ENCODE data around the gene CENPL. TPM values are rescaled to one million over a fixed set of nuclear protein-coding genes. Genes with fewer than 3 reads are reported as not detected.
A peak's percentile ranks its signal among the peaks of the same experiment; 100 is the strongest.

Gene CENPL, protein sequence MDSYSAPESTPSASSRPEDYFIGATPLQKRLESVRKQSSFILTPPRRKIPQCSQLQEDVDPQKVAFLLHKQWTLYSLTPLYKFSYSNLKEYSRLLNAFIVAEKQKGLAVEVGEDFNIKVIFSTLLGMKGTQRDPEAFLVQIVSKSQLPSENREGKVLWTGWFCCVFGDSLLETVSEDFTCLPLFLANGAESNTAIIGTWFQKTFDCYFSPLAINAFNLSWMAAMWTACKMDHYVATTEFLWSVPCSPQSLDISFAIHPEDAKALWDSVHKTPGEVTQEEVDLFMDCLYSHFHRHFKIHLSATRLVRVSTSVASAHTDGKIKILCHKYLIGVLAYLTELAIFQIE
- 11.9 TPM for polyA plus RNA-seq (2012; ENCODE audit: missing spikeins)

- DNase-seq (ENCODE audit: insufficient read length) (peak; percentile 63), FAIRE-seq (peak; percentile 89)
- TF ChIP-seq POLR2AphosphoS5 (IDR thresholded peaks at IDR 0.05; ENCODE audit: low read depth, low read length), result peak; percentile 75
- TF ChIP-seq TAF1 (IDR thresholded peaks at IDR 0.05; ENCODE audit: borderline replicate concordance, low read depth, low read length), result peak; percentile 4; the same call in 1 of the 2 replicates
- peak; percentile 76 for TF ChIP-seq POLR2A (IDR thresholded peaks at IDR 0.05; ENCODE audit: low read depth, low read length)
Measured at GRCh38 chr1:173824315-173825081, at the start of gene CENPL, which contains the start of gene DARS2. TSS of gene CENPL (minus strand) at chr1:173824883. CDS start at chr1:173811299, 13,584 bp downstream. TSS of gene DARS2 (plus strand) at chr1:173824673. CDS start at chr1:173825230, 557 bp downstream.

- FAIRE-seq, result no peak
- DNase-seq (ENCODE audit: insufficient read length), result no peak
- TF ChIP-seq POLR2AphosphoS5 (IDR thresholded peaks at IDR 0.05; ENCODE audit: low read depth, low read length) (no peak), POLR2A (IDR thresholded peaks at IDR 0.05; ENCODE audit: low read depth, low read length) (no peak), TAF1 (IDR thresholded peaks at IDR 0.05; ENCODE audit: borderline replicate concordance, low read depth, low read length) (no peak)
Measured at GRCh38 chr1:173871500-173871899, 46.8 kb upstream of the CENPL start.

DNA sequence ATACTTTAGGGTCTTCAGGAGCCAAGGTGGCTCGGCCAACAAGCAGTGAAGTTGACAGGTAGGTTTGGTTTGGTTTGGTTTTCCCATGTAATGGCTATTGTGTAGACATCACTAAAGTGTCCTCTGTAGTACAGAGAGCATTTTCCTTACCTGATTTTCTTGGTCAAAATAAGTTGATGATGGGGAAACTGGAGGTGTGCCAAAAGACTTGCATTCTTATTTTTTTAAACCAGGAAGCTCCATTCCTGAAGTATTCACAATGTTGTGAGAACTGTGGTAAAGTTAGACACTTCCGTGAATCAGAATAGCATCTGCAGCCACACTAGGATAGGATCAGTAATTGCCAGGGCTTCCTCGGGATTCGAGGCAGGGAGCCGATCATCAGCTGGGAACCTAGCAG lies 46.4 kb upstream of the CENPL start:
- TF ChIP-seq TAF1 (IDR thresholded peaks at IDR 0.05; ENCODE audit: borderline replicate concordance, low read depth, low read length) (no peak), POLR2AphosphoS5 (IDR thresholded peaks at IDR 0.05; ENCODE audit: low read depth, low read length) (no peak), POLR2A (IDR thresholded peaks at IDR 0.05; ENCODE audit: low read depth, low read length) (no peak)
- DNase-seq (ENCODE audit: insufficient read length) (no peak), FAIRE-seq (no peak)

DNA sequence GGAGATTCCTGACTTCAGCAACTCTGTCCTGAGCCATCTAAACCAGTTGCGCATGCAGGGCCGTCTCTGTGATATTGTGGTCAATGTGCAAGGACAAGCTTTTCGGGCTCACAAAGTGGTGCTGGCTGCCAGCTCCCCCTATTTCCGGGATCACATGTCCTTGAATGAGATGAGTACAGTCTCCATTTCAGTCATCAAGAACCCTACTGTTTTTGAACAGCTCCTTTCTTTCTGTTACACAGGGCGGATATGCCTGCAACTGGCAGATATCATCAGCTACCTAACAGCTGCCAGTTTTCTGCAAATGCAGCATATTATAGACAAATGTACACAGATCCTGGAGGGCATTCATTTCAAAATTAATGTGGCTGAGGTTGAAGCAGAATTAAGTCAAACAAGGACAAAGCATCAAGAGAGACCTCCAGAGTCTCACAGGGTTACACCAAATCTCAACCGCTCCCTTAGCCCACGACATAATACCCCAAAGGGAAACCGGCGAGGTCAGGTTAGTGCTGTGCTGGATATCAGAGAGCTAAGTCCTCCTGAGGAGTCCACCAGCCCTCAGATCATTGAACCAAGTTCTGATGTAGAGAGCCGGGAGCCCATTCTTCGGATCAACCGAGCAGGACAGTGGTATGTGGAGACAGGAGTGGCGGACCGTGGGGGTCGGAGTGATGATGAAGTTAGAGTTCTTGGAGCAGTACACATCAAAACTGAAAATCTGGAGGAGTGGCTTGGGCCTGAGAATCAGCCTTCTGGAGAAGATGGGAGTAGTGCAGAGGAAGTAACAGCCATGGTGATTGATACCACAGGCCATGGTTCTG lies 45.8 kb upstream of the CENPL start:
- peak; percentile 81 for FAIRE-seq
- no peak for TF ChIP-seq POLR2AphosphoS5 (IDR thresholded peaks at IDR 0.05; ENCODE audit: low read depth, low read length)
- TF ChIP-seq TAF1 (IDR thresholded peaks at IDR 0.05; ENCODE audit: borderline replicate concordance, low read depth, low read length), result peak; percentile 68; the same call in 1 of the 2 replicates
- peak; percentile 61 for TF ChIP-seq POLR2A (IDR thresholded peaks at IDR 0.05; ENCODE audit: low read depth, low read length)
- peak; percentile 27 for DNase-seq (ENCODE audit: insufficient read length)

GRCh38 chr1:173869021-173869359 lies 44.3 kb upstream of the CENPL start:
- TF ChIP-seq POLR2AphosphoS5 (IDR thresholded peaks at IDR 0.05; ENCODE audit: low read depth, low read length), result no peak
- TF ChIP-seq TAF1 (IDR thresholded peaks at IDR 0.05; ENCODE audit: borderline replicate concordance, low read depth, low read length), result no peak
- no peak for TF ChIP-seq POLR2A (IDR thresholded peaks at IDR 0.05; ENCODE audit: low read depth, low read length)
- DNase-seq (ENCODE audit: insufficient read length), result no peak
- FAIRE-seq, result no peak

- no peak for FAIRE-seq
Measured at GRCh38 chr1:173868266-173869020, 43.8 kb upstream of the CENPL start, which contains the start of gene ZBTB37. TSS of gene ZBTB37 (plus strand) at chr1:173868380. CDS start at chr1:173870226, 1,846 bp downstream.

DNA sequence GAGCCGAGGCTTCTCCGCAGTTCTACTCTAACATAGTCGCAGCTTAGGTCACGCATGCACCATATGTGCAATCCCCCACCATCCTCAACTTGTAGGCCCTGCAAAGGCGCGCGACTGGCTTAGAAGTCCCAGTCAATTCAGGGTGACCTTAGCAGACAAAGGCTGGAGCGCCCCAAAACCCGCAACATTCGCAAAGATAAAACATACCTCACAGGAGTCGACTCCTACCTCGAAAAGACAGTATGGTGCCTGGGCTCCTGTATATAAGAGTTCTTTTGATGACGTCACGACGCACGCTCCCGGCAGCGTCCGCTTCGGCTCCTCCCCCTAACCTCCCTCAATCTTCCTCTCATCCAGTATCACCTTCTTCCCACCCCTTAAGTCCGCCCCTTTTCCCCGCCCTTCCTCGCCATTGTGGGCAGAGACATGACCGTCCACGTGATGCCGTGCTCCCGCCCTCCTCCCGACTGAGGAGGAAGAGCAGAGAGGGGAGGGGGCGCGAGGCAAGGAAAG lies 43.1 kb upstream of the CENPL start, which contains the start of gene GAS5:
GAS5 (minus strand) TSS at position 237 of the 513 bp plus-strand sequence.
- peak; percentile 62 for DNase-seq (ENCODE audit: insufficient read length)
- TF ChIP-seq TAF1 (IDR thresholded peaks at IDR 0.05; ENCODE audit: borderline replicate concordance, low read depth, low read length) (peak; percentile 98), POLR2AphosphoS5 (IDR thresholded peaks at IDR 0.05; ENCODE audit: low read depth, low read length) (peak; percentile 100), POLR2A (IDR thresholded peaks at IDR 0.05; ENCODE audit: low read depth, low read length) (peak; percentile 100)
- peak; percentile 97 for FAIRE-seq

More at GRCh38 chr1:173868266-173869020, 43.8 kb upstream of the CENPL start, which contains the start of gene ZBTB37:
- TF ChIP-seq POLR2A (IDR thresholded peaks at IDR 0.05; ENCODE audit: low read depth, low read length), result no peak
- TF ChIP-seq TAF1 (IDR thresholded peaks at IDR 0.05; ENCODE audit: borderline replicate concordance, low read depth, low read length), result no peak
- TF ChIP-seq POLR2AphosphoS5 (IDR thresholded peaks at IDR 0.05; ENCODE audit: low read depth, low read length), result no peak
- DNase-seq (ENCODE audit: insufficient read length), result peak; percentile 63

DNA sequence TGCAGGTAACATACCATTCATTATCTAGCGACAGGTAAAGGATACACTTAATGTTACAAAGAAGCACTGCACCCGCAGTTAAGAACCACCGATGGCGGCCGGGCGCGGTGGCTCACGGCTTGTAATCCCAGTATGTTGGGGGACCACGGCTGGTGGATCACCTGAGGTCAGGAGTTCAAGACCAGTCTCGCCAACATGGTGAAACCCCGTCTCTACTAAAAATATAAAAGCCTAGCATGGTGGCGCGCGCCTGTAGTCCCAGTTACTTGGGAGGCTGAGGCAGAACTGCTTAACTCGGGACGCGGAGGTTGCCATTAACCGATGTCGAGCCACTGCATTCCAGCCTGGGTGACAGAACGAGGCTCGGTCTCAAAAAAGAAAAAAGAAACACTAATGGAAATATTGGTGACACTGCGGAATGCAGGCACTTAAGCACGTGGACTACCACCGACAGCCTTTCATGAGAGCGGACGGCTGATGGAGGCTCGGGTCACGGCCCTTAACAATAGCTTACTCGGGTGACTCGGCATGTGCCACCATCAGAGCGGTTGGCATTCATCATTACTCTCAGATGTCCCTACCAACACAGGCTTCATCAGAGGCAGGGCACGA lies 42.6 kb upstream of the CENPL start:
- no peak for TF ChIP-seq POLR2A (IDR thresholded peaks at IDR 0.05; ENCODE audit: low read depth, low read length)
- no peak for TF ChIP-seq TAF1 (IDR thresholded peaks at IDR 0.05; ENCODE audit: borderline replicate concordance, low read depth, low read length)
- TF ChIP-seq POLR2AphosphoS5 (IDR thresholded peaks at IDR 0.05; ENCODE audit: low read depth, low read length), result no peak
- FAIRE-seq (no peak), DNase-seq (ENCODE audit: insufficient read length) (no peak)

DNA sequence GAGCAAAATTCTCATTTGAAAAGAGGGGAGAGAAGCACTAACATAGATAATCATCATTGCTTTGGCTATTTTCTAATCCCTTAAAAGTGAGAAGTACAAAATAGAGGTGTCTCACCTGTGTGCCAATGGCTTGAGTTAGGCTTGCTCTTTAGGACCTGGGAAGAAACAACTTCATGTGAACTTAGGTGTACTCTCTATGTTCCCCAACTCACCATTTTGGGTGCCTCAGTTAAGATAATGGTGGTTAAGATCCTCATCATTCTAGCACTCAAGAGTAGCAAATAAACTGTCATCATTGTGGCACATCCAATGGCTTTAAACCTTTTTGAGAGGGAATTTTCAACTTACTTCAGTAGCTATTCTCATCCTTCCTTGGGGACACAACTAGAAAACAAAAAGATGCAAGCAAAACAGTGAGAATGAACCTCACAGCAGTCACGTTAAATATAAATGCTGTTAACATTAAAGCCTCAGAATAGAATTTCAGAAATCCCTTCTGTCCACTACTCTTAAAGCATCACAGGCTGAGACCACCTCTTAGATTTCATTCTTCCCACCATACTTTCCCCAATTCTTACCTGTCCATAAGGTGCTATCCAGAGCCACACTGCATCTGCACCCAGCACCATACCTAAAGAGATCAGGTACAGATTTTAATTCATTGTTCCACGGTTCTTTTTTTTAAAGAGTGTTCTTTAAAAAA lies 41.9 kb upstream of the CENPL start:
- TF ChIP-seq POLR2AphosphoS5 (IDR thresholded peaks at IDR 0.05; ENCODE audit: low read depth, low read length), result no peak; the same call in 1 of the 2 replicates
- peak; percentile 51 for TF ChIP-seq POLR2A (IDR thresholded peaks at IDR 0.05; ENCODE audit: low read depth, low read length)
- TF ChIP-seq TAF1 (IDR thresholded peaks at IDR 0.05; ENCODE audit: borderline replicate concordance, low read depth, low read length), result no peak
- FAIRE-seq, result no peak

More for the DNA sequence above, 41.9 kb upstream of the CENPL start:
- DNase-seq (ENCODE audit: insufficient read length), result no peak

Data from GM12892 (cell line).